Osteoblast (primary cell): ENCODE measurements around the gene ATXN2. TPM values are rescaled to one million over a fixed set of nuclear protein-coding genes. Genes with fewer than 3 reads are reported as not detected.
"Not testable (repeated sequence)": the region's sequence is repeated elsewhere in the genome, so short reads cannot be mapped to it uniquely, and the experiment has no call there.

Experiments used
- DNase-seq: peaks from one replicate; pipeline ENCODE4 v3.0.0; 2011; ENCODE audit warnings: low spot score, mixed read lengths; ENCODE audit not compliant: insufficient read length; ENCODE audit errors: missing footprints
- H2AFZ ChIP-seq: 2 replicates; pipeline ENCODE4 v1.6.0; 2011; ENCODE audit warnings: mild to moderate bottlenecking, low read length
- H3K27ac ChIP-seq: 2 replicates; pipeline ENCODE4 v1.5.1; 2011; ENCODE audit warnings: mild to moderate bottlenecking, low read depth, low read length, moderate library complexity
- H3K27me3 ChIP-seq: 2 replicates; pipeline ENCODE4 v1.6.0; 2012; ENCODE audit warnings: mild to moderate bottlenecking, control low read depth, inconsistent platforms, low read length, moderate library complexity; ENCODE audit not compliant: insufficient read depth
- H3K36me3 ChIP-seq: 2 replicates; pipeline ENCODE4 v1.5.1; 2011; ENCODE audit warnings: mild to moderate bottlenecking, low read length, control low read depth, moderate library complexity; ENCODE audit not compliant: insufficient read depth
- H3K4me1 ChIP-seq: 2 replicates; pipeline ENCODE4 v1.5.1; 2011; ENCODE audit warnings: mild to moderate bottlenecking, low read length, control low read depth, moderate library complexity; ENCODE audit not compliant: insufficient read depth
- H3K4me2 ChIP-seq: 2 replicates; pipeline ENCODE4 v1.6.0; 2011; ENCODE audit warnings: mild to moderate bottlenecking, low read length; ENCODE audit not compliant: insufficient read depth
- H3K4me3 ChIP-seq: fragments of 200-600 bp; sonication (generic); 3 replicates; pipeline ENCODE4 v1.5.1; 2012; ENCODE audit warnings: mild to moderate bottlenecking, low read length, inconsistent platforms; ENCODE audit not compliant: insufficient read depth
- H3K79me2 ChIP-seq: 2 replicates; pipeline ENCODE4 v1.6.0; 2012; ENCODE audit warnings: mild to moderate bottlenecking, low read length, control low read depth, inconsistent platforms; ENCODE audit not compliant: insufficient read depth
- H3K9me3 ChIP-seq: 2 replicates; pipeline ENCODE4 v1.5.1; 2011; ENCODE audit warnings: low read depth, low read length, control low read depth
- H4K20me1 ChIP-seq: 2 replicates; pipeline ENCODE4 v1.6.0; 2012; ENCODE audit warnings: mild to moderate bottlenecking, low read length, control low read depth; ENCODE audit not compliant: insufficient read depth
- total RNA-seq: library from RNA; depleted of rRNA; stranded (reverse); fragments of >200 nt; gene quantifications from 2 replicates; pipeline ENCODE4 v1.2.3, GENCODE V29; 2012
- TF ChIP-seq, protein P1 (sequence below): IDR thresholded peaks from 2 replicates; pipeline ENCODE4 v1.5.1; 2011; ENCODE audit warnings: mild to moderate bottlenecking, low read depth, low read length, moderate library complexity; ENCODE audit errors: extremely low read depth

Gene ATXN2
- total RNA-seq, 1 donor: 39.4 TPM

DNA sequence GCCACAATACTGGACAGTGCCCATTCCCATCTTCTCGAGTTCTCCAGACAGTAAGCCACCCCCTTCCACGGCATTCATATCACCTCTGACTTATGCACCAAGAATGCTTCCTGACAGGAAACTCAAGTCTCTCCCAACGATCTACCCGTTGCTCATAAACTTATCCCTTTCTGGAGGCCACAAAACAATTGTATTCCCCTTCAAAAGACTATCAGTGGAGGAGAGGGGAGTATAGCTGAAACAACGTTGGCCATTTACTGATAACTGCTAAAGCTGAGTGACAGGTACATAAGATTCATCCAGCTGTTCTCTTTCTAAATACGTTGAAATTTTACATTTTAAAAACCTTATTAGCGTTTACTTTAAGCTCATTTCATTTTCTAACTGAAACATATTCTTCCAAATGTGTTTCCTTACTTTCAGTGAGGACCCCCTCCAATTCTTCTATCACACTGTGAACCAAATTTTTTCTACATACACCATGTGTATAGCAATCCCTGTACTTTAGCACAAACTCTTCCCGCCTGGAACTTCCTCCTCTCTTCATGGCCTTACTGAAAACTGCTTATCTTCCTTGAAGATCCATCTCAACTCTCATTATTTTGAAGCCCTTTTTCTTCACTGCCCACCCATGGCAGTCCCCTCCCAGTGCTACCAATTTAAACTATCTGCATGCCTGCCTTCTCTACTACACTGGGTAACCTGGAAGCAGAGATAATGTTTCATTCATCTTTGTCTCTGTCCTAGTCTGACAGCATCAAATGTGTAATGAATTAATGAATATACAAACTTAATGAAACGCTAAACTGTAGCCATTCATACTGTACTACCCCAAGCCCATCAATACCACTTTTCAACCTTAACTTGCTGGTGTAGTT is 28.8 kb downstream of the ATXN2 start:
- H3K27ac ChIP-seq: peak overlapping the region; percentile 52
- peaks cover 24% of the 10 kb centered on the region for H3K4me1 ChIP-seq
- H3K4me3 ChIP-seq: no peak overlapping the region
- no peaks in the 10 kb centered on the region for H3K27me3 ChIP-seq
- DNase-seq: peak; percentile 67
- TF ChIP-seq, protein P1, sequence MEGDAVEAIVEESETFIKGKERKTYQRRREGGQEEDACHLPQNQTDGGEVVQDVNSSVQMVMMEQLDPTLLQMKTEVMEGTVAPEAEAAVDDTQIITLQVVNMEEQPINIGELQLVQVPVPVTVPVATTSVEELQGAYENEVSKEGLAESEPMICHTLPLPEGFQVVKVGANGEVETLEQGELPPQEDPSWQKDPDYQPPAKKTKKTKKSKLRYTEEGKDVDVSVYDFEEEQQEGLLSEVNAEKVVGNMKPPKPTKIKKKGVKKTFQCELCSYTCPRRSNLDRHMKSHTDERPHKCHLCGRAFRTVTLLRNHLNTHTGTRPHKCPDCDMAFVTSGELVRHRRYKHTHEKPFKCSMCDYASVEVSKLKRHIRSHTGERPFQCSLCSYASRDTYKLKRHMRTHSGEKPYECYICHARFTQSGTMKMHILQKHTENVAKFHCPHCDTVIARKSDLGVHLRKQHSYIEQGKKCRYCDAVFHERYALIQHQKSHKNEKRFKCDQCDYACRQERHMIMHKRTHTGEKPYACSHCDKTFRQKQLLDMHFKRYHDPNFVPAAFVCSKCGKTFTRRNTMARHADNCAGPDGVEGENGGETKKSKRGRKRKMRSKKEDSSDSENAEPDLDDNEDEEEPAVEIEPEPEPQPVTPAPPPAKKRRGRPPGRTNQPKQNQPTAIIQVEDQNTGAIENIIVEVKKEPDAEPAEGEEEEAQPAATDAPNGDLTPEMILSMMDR: no peak
- H4K20me1 ChIP-seq: peaks cover 33% of the 10 kb centered on the region
- H3K4me2 ChIP-seq: peak overlapping the region; percentile 57
- no peaks in the 10 kb centered on the region for H3K9me3 ChIP-seq
- H3K79me2 ChIP-seq: peaks cover 100% of the 10 kb centered on the region
- H3K36me3 ChIP-seq: peaks cover 11% of the 10 kb centered on the region
- H2AFZ ChIP-seq: no peak overlapping the region

DNA sequence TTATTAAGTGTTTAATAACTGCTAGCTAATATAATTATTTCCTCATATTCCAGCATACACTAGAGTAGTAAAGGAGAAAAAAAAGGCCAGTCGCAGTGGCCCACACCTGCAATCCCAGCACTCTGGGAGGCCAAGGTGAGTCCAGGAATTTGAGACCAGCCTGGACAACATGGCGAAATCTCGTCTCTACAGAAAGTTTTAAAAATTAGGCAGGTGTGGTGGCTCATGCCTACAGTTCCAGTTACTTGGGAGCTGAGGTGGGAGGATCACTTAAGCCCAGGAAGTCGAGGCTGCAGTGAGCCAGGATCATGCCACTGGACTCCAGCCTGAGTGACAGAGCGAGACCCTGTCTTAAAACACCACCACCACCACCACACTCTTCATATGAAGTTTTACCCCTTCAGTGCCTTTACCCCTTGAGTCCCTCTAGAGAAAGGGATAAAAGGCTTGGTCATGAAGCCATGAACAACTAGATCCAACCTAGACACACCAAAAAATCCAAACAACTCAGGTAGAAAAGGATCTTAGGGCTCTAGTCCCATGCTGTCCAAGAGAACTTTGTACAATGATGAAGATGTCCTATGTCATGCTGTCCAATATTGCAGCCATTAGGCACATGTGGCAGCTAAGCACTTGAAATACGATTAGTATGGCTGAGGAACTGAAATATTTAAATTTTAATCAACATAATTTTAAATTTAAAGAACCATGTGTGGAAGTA is 29.6 kb downstream of the ATXN2 start:
- no peaks in the 10 kb centered on the region for H3K9me3 ChIP-seq
- no peak overlapping the region for H3K4me3 ChIP-seq
- H3K36me3 ChIP-seq: peaks cover 13% of the 10 kb centered on the region
- peak overlapping the region; percentile 43 for H3K27ac ChIP-seq
- TF ChIP-seq, protein P1: no peak
- peaks cover 34% of the 10 kb centered on the region for H4K20me1 ChIP-seq
- no peak for DNase-seq
- H2AFZ ChIP-seq: no peak overlapping the region
- peaks cover 100% of the 10 kb centered on the region for H3K79me2 ChIP-seq
- peak overlapping the region; percentile 57 for H3K4me2 ChIP-seq
- peaks cover 24% of the 10 kb centered on the region for H3K4me1 ChIP-seq
- no peaks in the 10 kb centered on the region for H3K27me3 ChIP-seq

DNA sequence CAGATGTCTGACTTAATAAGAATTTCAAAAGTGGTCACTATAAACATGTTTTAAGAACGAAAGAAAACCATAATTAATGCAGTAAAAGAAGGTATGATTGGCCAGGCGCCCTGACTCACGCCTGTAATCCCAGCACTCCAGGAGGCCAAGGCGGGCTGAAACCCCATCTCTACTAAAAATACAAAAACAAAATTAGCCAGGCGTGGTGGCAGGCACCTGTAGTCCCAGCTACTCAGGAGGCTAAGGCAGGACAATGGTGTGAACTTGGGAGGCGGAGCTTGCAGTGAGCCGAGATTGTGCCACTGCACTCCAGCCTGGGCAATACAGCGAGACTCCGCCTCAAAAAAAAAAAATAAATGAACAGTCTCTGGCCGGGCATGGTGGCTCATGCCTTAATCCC is 38.3 kb downstream of the ATXN2 start:
- Histone ChIP-seq H3K79me2 (peaks cover 99% of the 10 kb centered on the region), H4K20me1 (peaks cover 40% of the 10 kb centered on the region), H3K4me1 (peaks cover 28% of the 10 kb centered on the region)
- H3K9me3 ChIP-seq, DNase-seq, H3K4me3 ChIP-seq, H3K36me3 ChIP-seq, H2AFZ ChIP-seq, H3K4me2 ChIP-seq, H3K27ac ChIP-seq, H3K27me3 ChIP-seq: not testable (repeated sequence)

DNA sequence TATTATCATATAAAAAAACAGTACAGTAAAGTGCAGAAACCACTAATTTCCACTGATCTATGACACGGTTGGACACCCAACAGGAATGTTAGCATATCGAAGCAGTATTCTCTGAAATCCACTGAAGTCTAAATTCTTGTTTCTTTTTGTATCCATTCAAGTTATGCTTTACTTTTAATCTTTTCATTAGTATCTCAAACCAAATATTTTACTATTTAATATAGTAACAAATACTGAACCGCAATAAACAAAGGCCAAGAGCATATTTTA is 41.1 kb downstream of the ATXN2 start:
- Histone ChIP-seq H3K9me3 (no peaks in the 10 kb centered on the region), H4K20me1 (peaks cover 24% of the 10 kb centered on the region), H3K4me3 (no peak overlapping the region), H3K79me2 (peaks cover 98% of the 10 kb centered on the region), H3K4me1 (peaks cover 36% of the 10 kb centered on the region), H3K36me3 (no peaks in the 10 kb centered on the region), H3K4me2 (peak overlapping the region; percentile 61), H3K27me3 (no peaks in the 10 kb centered on the region), H3K27ac (peak overlapping the region; percentile 75), H2AFZ (no peak overlapping the region)
- DNase-seq: no peak
- TF ChIP-seq, protein P1: no peak
